Stromal cell of bone marrow (primary cell): Measurements from ENCODE around the gene CNNM2.

Experiments
- DNase-seq: peaks from one replicate; pipeline ENCODE4 v3.0.0-alpha.2; 2012; ENCODE audit warnings: low read depth

CNNM2 gene

DNA sequence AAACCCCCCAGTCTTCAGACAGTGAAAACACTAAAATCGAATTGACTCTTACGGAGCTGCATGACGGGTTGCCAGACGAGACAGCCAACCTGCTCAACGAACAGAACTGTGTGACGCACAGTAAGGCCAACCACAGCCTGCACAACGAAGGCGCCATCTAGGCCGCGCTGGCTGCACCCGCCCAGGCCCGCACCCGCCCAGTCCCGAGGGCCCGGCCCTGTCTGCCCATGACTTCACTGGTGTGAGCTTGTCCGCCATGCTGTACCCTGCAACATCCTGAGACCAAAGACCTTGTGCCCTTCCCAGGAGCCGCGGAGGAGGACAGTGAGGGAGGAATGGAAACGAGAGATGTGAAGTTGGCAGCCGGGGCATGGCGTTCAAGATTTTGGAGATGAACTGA is 158.9 kb downstream of the CNNM2 start:
- DNase-seq: no peak

- DNase-seq: no peak
Measured at GRCh38 chr10:103077491-103078308, 159.6 kb downstream of the CNNM2 start.

DNA sequence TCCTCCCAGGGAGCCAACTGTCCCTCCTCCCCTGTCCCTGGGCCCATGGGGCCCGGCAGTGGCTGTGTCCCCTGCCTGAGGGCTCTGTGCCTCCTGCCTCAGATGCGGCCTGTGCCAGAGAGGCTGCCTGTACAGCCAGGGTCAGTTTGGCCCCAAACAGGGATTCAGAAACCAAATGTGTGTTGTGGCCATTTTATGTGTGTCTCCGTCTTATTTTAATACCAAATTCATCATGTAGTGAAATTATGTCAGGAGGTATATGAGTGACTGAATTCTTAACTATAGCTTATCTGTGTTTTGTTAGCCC is 160.2 kb downstream of the CNNM2 start:
- DNase-seq: no peak

- no peak for DNase-seq
Measured at GRCh38 chr10:103078676-103079075, 160.6 kb downstream of the CNNM2 start.

DNA sequence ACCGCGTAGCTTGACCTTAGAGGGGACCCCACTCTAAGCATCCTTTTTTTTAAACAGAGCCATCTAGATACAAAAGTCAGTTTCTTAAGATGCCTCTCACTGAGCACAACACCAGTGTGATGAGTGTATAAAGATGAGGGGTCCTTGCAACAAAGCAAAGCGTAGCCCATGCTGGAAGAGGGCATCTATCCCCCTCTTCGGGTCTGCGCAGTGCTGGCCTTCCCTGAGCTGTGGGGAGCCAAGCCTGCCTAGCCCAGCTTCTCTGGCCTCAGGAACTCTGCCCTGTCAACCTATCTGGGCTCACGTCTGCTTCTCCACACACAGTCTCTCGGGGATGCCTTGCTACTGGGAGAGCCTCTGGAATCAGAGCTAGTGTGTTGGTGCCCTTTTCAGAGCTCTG is 161.0 kb downstream of the CNNM2 start:
- no peak for DNase-seq

DNA sequence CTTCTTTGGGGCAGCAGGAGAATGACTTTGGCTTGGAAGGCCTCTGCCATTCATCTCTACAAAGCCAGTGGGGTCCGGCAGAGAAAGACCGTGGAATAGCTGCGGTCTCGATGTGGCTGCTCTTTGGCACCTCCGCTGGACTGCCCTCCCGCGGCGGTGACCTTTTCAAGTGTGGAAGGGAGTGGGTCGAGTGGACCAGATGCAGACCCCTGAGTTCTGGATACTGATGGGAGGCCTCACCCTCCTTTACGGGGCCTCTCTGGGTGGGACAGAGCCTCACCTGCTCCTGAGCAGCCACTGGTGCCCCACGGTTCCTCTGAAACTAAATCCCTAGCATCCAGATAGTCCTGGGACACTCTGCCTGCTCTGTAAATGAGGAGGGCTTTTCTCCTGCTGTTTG is 161.9 kb downstream of the CNNM2 start:
- no peak for DNase-seq

- DNase-seq: no peak
Measured at GRCh38 chr10:103080891-103081581, 162.9 kb downstream of the CNNM2 start.

DNA sequence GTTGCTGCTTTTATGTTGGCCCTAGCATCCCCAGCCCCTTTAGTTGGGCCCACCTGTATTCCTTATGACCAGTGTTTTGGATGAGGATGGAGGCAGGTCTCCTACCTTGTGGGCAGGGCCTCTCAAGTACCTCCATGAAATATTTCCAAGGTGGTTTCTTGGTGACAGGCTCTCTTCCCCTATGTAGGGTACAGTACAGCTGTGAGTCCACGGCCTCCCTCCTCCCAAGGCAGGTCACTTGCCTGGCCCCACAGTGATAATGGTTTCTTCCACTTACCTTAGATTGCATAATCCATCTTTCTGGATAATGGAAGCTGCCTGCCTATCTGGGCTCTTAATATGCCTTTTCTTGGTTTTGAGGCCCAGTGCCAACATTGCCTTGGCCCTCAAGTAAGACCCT is 164.6 kb downstream of the CNNM2 start:
- DNase-seq: no peak

DNA sequence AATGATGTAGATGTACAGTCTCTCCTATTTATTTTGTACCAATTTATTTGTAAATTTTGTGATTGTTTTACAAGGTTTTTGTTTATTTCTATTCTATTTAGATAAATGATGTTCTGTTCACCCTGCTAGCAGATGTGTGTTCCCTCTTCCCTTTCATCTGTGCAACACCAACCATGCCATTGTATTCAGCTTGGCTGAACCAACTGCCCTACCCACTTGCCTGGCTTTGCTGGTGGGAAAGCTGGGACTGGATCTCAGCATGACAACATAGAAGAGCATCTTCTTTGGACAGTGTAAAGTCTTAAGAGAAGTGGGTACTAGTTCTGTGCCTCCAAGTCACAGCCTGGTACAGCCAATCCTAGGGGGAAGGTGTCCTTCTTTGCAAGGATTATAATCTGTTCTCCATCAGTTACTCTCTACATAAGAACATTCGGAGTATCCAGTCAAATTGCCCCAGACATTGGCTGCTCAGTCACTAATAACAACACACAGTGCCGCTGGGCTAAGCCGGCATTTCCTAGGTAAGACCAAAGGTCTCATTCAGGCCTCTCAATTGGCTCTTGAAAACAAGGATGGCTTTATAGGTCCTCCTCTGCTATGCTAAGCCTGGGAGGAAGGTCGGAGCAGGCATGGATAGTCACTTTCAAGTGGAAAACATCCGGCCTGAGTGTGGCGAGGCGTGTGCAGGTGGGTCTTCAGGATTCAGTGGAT is 165.3 kb downstream of the CNNM2 start:
- DNase-seq: no peak

GRCh38 chr10:103083977-103084320 is 165.9 kb downstream of the CNNM2 start:
- DNase-seq: no peak

GRCh38 chr10:103086261-103086660 is 168.2 kb downstream of the CNNM2 start:
- DNase-seq: no peak

DNA sequence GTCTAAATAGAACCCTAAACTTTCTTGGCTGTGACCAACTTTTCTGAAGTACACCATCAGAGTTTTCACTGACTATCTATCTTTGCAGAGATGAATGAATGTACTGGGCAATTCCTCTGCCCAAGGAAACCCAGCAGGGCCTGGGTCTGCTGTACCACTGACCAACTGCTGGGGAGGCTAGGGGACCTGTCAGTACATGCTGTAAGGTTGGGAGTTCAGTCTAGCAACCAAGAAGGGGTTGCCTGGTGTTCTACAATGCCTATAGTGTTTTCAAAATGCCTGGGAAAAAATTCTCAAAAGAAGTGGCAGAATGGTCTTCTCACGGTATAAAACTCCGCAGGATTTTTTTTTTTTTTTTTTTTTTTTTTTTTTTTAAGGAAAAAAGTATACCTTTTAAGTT is 168.7 kb downstream of the CNNM2 start:
- no peak for DNase-seq

GRCh38 chr10:103089493-103089892 is 171.4 kb downstream of the CNNM2 start:
- DNase-seq: no peak

GRCh38 chr10:103090911-103091310 is 172.8 kb downstream of the CNNM2 start:
- DNase-seq: no peak

DNA sequence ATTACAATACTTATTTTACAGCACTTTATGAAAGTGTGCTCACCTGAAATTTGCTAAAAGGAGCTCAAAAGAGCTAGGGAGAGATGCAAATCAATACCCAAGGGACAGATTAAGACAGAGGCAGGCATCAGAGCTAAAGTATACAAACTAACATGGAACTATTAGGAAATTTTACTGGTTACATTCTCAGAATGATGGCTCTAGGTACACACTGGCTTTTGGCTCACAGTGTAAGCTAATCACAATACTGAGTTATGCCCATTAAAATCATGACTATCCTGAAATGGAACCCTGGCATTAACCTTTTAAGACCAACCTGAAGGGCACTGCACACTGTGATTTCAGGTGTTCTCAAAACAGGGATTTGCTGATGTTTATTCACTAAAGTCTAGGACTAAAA is 176.9 kb downstream of the CNNM2 start:
- DNase-seq: no peak

DNA sequence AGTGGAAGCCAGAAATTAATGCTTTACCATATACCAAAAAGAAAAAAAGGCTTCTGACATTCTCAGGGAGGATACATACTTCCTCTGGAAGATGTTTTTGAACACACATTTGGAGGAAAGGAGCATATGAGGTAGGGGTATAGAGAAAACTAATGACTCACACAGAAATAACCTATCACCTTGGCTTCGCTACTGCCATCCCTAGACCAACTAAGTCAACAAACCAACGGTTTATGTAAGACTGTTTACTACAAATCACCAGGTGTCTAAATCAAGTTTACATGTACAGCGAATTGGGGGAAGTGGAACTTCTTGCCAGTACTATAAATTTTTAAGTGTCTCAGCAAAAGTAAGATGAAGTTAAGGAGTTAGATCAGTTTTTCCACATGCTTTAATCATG is 178.0 kb downstream of the CNNM2 start:
- DNase-seq: no peak

- DNase-seq: no peak
Measured at GRCh38 chr10:103098240-103098639, 180.1 kb downstream of the CNNM2 start.

DNA sequence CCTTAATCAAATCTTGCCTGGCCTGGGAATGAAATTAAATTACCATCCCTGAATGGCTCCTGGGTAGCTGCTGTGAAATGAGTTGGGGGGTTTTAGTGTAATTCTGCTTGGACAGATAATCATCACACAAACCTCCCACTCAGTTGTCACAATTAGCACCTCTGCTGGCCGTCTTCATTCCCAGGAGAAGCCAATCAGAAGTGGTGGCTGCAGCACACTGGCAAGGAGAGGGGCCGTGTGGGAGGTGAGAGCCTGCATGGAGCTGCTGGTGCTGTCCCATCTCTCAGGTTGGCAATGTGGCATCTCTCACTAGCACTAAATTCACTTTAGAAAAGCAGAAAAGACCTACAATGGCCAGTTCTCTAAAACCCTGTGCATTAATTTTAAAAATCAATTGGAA is 182.5 kb downstream of the CNNM2 start:
- no peak for DNase-seq

DNA sequence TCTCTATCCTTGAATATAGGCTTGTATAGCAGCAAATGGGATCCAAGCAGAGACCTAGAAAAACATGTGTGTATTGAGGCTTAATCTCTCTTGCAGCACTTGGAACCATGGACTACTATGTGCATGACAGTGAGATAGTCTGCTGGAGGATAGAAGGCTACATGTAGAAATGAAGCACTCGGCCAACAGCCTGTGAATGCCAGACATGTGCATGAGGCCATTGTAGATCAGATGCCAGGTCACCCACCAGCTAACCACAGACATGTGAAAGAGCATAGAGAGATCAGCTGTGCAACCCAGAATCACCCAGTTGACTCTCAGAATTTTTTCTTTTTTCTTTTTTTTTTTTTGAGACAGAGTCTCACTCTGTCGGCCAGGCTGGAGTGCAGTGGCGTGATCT is 184.1 kb downstream of the CNNM2 start:
- no peak for DNase-seq

GRCh38 chr10:103103989-103104388 is 185.9 kb downstream of the CNNM2 start:
- no peak for DNase-seq

DNA sequence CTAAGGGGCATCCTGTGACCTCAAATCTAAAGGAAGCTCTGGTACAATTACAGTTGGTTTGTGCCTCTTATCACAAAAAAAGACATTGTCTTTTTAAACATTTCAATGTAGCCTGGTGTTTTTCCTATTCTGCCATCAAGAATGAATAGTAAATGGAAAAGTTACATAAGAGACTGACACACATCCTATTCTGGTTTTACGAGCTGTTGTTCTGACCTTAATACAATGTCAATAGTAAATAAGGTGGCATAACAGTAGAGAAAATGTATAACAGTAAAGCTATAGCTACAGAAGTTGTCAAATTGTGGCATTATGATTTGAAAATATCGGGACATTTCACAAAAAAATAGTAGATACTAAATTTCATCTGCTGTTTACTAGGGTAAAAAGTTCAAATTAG is 186.6 kb downstream of the CNNM2 start:
- no peak for DNase-seq

GRCh38 chr10:103105462-103105861 is 187.4 kb downstream of the CNNM2 start:
- no peak for DNase-seq

DNA sequence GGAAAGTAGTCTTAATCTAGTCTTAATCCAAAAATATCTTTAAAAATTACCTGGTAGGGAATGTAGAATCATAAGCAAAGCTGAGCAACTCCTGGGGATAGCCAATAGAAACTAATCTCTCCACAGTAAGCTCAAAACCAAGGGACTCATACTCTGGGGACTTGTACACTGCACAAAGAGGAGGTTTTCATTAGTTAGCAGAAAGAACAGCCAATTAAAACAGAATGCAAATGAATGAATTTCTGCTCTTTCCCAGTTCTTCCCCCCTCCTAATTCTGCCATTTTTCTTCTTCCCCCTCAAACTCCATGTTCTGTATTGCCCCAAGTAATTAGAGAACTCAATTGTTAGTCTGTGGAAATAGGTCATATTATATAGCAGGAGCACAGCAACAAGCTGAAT is 188.4 kb downstream of the CNNM2 start:
- no peak for DNase-seq
